ENCODE results near the gene WDTC1. TPM values are rescaled to one million over a fixed set of nuclear protein-coding genes. Genes with fewer than 3 reads are reported as not detected.

Gene WDTC1
- total RNA-seq, 6 experiments from 2014 or later: 26.2 to 30.3 (median 28.0) TPM

DNA sequence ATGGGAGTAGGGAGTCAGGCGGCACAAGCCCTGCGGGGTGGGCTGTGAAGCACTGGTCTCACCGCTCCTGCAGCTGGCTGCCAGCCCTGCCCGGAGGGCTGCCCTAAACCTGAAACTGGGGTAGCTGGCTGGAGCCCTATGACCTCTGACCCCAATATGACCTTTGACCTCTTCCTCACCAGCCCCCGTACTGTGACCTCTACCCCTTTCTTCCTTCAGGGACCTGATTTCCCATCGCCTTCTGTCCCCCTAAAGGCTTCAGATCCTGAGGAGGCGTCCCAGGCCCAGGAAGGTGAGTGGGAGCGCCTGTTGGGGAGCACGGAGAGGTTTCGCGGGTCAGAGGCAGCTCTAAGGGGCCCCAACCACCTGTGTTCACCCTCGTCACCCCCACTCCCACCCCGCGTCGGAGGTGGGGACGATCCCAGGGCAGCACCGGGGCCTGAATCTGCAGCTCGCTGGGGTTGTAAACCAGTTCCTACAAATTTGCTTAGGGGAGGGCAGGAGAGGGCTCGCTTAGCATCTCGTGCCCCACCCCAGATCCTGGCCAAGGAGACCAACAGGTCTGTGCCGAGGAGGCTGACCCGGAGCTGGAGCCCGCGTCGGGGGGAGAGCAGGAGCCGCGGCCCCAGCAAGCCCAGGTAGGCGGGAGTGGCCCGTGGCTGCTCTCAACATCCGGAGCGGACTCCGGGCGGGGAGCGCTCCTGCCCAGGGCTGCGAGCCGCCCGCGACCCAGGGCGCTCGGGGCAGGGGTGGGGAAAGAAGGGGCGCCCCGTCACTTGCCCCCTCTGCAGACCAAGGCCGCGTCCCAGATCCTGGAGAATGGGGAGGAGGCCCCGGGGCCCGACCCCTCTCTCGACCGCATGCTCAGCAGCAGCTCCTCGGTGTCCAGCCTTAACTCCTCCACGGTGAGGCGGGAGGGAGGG is 114.7 kb downstream of the WDTC1 start:
- Mint-ChIP-seq H3K4me3 (no peak overlapping the region), H3K9me3 (no peaks in the 10 kb centered on the region), H3K27me3 (ENCODE audit: insufficient read depth) (peaks cover 7% of the 10 kb centered on the region), H3K36me3 (ENCODE audit: low read depth) (no peaks in the 10 kb centered on the region), H3K27ac (no peak overlapping the region), H3K4me1 (ENCODE audit: low read depth) (no peaks in the 10 kb centered on the region; the same call in 1 of the 2 replicates)
- TF ChIP-seq, protein P1, sequence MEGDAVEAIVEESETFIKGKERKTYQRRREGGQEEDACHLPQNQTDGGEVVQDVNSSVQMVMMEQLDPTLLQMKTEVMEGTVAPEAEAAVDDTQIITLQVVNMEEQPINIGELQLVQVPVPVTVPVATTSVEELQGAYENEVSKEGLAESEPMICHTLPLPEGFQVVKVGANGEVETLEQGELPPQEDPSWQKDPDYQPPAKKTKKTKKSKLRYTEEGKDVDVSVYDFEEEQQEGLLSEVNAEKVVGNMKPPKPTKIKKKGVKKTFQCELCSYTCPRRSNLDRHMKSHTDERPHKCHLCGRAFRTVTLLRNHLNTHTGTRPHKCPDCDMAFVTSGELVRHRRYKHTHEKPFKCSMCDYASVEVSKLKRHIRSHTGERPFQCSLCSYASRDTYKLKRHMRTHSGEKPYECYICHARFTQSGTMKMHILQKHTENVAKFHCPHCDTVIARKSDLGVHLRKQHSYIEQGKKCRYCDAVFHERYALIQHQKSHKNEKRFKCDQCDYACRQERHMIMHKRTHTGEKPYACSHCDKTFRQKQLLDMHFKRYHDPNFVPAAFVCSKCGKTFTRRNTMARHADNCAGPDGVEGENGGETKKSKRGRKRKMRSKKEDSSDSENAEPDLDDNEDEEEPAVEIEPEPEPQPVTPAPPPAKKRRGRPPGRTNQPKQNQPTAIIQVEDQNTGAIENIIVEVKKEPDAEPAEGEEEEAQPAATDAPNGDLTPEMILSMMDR (IDR thresholded peaks at IDR 0.05): no peak; the same call in 1 of the 2 replicates
- no peak for DNase-seq

DNA sequence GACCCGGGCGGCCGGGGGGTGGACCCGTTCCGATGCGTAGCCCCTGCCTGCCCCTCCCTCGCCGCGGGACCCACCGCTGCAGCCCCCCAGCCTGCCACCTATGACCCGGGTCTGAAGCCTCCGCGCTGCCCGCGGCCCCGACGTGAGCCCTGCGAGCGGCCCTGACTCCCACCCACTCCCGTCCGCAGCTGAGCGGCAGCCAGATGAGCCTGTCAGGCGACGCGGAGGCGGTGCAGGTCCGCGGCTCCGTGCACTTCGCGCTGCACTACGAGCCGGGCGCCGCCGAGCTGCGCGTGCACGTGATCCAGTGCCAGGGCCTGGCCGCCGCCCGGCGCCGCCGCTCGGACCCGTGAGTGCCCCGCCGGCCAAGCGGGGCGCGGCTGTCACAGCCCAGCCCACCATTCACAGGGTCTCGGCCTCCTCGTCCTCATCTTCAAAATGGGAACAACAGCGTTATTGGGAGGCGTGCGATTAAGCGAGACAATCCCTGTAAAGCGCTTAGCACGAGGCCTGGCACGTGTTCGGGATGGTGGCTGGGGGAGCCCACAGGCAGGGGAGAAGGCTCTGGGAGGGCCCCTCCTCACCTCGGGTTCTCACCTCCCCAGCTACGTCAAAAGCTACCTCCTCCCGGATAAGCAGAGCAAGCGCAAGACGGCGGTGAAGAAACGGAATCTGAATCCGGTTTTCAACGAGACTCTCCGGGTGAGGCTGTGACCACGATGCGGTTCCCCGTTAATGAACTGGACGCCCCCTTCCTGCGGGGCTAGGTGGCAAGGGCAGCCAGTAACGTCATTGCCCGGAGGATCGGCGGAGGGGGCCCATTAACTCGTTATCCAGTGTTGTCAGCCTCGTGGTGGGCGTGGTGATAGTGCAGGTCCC is 115.6 kb downstream of the WDTC1 start:
- H3K9me3 Mint-ChIP-seq: no peaks in the 10 kb centered on the region
- H3K27ac Mint-ChIP-seq: no peak overlapping the region

DNA sequence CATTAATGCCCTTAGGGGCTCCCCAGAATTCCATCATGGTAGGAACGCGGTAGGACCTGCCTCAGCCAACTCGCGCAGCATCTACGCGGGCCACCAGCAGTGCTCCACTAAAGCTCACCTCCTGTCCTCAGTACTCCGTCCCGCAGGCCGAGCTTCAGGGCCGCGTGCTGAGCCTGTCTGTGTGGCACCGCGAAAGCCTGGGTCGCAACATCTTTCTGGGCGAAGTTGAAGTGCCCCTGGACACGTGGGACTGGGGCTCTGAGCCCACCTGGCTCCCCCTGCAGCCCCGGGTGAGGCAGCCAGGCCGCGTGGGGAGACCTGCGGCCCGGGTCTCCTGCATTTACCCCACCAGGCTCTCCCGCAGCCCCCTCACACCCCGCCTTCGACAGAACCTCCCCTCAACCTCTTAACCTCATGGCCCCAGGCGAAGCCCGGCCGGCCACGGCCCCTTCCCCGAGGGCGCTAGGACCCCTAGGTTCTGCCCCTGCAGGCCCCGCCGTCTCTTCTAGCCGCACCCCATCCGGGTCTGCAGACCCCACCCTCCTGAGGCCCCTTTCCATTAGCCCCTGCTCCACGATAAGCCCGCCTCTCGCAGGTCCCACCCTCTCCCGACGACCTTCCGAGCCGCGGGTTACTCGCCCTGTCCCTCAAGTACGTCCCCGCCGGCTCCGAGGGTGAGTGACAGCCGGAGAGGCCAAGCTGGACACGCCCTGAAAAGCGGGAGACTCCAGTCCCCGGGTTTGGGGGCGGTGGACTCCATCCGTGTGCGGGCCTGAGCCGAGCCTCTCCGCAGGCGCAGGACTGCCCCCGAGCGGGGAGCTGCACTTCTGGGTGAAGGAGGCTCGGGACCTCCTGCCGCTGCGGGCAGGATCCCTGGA is 116.5 kb downstream of the WDTC1 start:
- Mint-ChIP-seq H3K36me3 (ENCODE audit: low read depth) (peaks cover 9% of the 10 kb centered on the region; the same call in 1 of the 2 replicates), H3K9me3 (no peaks in the 10 kb centered on the region), H3K4me3 (no peak overlapping the region), H3K4me1 (ENCODE audit: low read depth) (no peaks in the 10 kb centered on the region; the same call in 1 of the 2 replicates), H3K27me3 (ENCODE audit: insufficient read depth) (peaks cover 3% of the 10 kb centered on the region; the same call in 1 of the 2 replicates), H3K27ac (no peak overlapping the region)
- no peak for DNase-seq
- TF ChIP-seq, protein P1 (IDR thresholded peaks at IDR 0.05): no peak

More for the DNA sequence above, 115.6 kb downstream of the WDTC1 start:
- DNase-seq: peak; percentile 55
- no peak overlapping the region; the same call in 1 of the 2 replicates for H3K4me3 Mint-ChIP-seq
- H3K4me1 Mint-ChIP-seq (ENCODE audit: low read depth): no peaks in the 10 kb centered on the region; the same call in 1 of the 2 replicates
- TF ChIP-seq, protein P1 (IDR thresholded peaks at IDR 0.05): no peak
- no peaks in the 10 kb centered on the region for H3K36me3 Mint-ChIP-seq (ENCODE audit: low read depth)
- peaks cover 5% of the 10 kb centered on the region for H3K27me3 Mint-ChIP-seq (ENCODE audit: insufficient read depth)

DNA sequence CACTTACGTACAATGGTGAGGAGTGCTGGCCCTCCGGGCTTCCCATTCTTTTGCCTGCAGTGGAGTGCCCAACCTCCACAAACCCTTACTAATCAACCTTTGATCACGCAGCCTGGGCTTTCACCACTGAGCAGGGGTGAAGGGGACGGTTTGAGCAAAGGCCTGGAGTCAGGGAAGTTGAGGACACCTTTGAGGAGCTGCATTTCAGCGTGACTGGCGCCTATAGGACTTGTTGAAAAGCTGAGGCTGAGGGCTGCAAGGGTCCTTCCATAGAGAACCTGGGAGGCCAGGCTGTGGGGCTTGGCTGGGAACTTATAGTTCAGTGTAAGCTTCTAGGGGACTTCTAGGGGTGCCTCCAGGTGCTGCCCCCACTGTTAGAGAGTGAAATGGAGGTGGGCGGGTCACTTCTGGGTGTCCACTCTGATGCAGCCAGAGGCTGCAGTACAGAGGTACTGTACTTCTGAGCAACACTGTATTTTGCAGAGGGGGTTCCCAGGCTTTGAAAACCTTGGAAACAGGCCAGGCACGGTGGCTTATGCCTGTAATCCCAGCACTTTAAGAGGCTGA is 117.2 kb downstream of the WDTC1 start:
- no peaks in the 10 kb centered on the region for H3K9me3 Mint-ChIP-seq
- H3K4me3 Mint-ChIP-seq: no peak overlapping the region
- no peaks in the 10 kb centered on the region; the same call in 1 of the 2 replicates for H3K4me1 Mint-ChIP-seq (ENCODE audit: low read depth)
- H3K27me3 Mint-ChIP-seq (ENCODE audit: insufficient read depth): peaks cover 3% of the 10 kb centered on the region; the same call in 1 of the 2 replicates
- TF ChIP-seq, protein P1 (IDR thresholded peaks at IDR 0.05): no peak
- no peak overlapping the region for H3K27ac Mint-ChIP-seq
- no peak for DNase-seq
- H3K36me3 Mint-ChIP-seq (ENCODE audit: low read depth): peaks cover 10% of the 10 kb centered on the region; the same call in 1 of the 2 replicates
